CD14-positive monocyte (primary cell): Measurements from ENCODE around the gene HSPA4. TPM values are rescaled to one million over a fixed set of nuclear protein-coding genes. Genes with fewer than 3 reads are reported as not detected.
"Not testable (repeated sequence)": the region's sequence is repeated elsewhere in the genome, so short reads cannot be mapped to it uniquely, and the experiment has no call there.

Experiments
- DNase-seq, 3 donors: peaks; one replicate each; pipeline ENCODE4 v3.0.0-alpha.2; 2011 to 2022
- H2AFZ ChIP-seq: 2 replicates; pipeline ENCODE4 v1.6.0; 2012; ENCODE audit warnings: mild to moderate bottlenecking, low read depth, low read length, inconsistent platforms; ENCODE audit not compliant: insufficient read depth, poor library complexity, severe bottlenecking
- H3K27ac ChIP-seq, 2 donors: 1 replicate in 1 of 2; 2 replicates in 1 of 2; pipeline ENCODE4 v1.5.1; 2012 to 2013; ENCODE audit warnings: low read length in 2 of 2, control low read depth in 1 of 2, inconsistent platforms in 1 of 2, low read depth in 1 of 2, mild to moderate bottlenecking in 1 of 2
- H3K27me3 ChIP-seq, 2 donors: one replicate each; pipeline versions ENCODE4 v1.6.0 to v1.6.1; 2011 to 2013; ENCODE audit warnings: low read length in 2 of 2; ENCODE audit not compliant: control insufficient read depth in 2 of 2, insufficient read depth in 2 of 2
- H3K36me3 ChIP-seq, 2 donors: replicated peaks in 1 of 2; 1 replicate in 1 of 2; 2 replicates in 1 of 2; pipeline versions ENCODE4 v1.5.1 to v1.6.1; 2012 to 2013; ENCODE audit warnings: low read length in 2 of 2, control low read depth in 1 of 2, inconsistent platforms in 1 of 2, mild to moderate bottlenecking in 1 of 2; ENCODE audit not compliant: insufficient read depth in 2 of 2, control insufficient read depth in 1 of 2
- H3K4me1 ChIP-seq, 2 donors: 1 replicate in 1 of 2; 2 replicates in 1 of 2; pipeline versions ENCODE4 v1.5.1 to v1.6.1; 2012 to 2013; ENCODE audit warnings: low read length in 2 of 2, control low read depth in 1 of 2, inconsistent platforms in 1 of 2, mild to moderate bottlenecking in 1 of 2, moderate library complexity in 1 of 2; ENCODE audit not compliant: insufficient read depth in 2 of 2, control insufficient read depth in 1 of 2
- H3K4me2 ChIP-seq: replicated peaks from 2 replicates; pipeline ENCODE3; 2012; ENCODE audit warnings: low read length, moderate library complexity, mild to moderate bottlenecking; ENCODE audit not compliant: poor library complexity, severe bottlenecking; ENCODE audit errors: extremely low read depth
- H3K4me3 ChIP-seq, 3 experiments: fragments of 200-600 bp in 1 of 3; sonication (generic) in 1 of 3; replicated peaks in 1 of 3; 1 replicate in 2 of 3; 2 replicates in 1 of 3; pipeline ENCODE4 v1.5.1; 2011 to 2013; ENCODE audit warnings: low read length in 3 of 3, mild to moderate bottlenecking in 3 of 3, control low read depth in 2 of 3, low read depth in 2 of 3, inconsistent platforms in 1 of 3, moderate library complexity in 1 of 3
- H3K79me2 ChIP-seq: 2 replicates; pipeline ENCODE4 v1.6.0; 2012; ENCODE audit warnings: mild to moderate bottlenecking, control low read depth, inconsistent platforms, low read length, moderate library complexity; ENCODE audit not compliant: insufficient read depth
- H3K9ac ChIP-seq: 2 replicates; pipeline ENCODE4 v1.6.0; 2017; ENCODE audit warnings: low read length, mild to moderate bottlenecking; ENCODE audit not compliant: insufficient read depth, poor library complexity, severe bottlenecking
- H3K9me3 ChIP-seq, 2 donors: replicated peaks in 1 of 2; 1 replicate in 1 of 2; 2 replicates in 1 of 2; pipeline versions ENCODE4 v1.5.1 to v1.6.1; 2012 to 2013; ENCODE audit warnings: low read length in 2 of 2, control low read depth in 1 of 2; ENCODE audit not compliant: control insufficient read depth in 1 of 2, insufficient read depth in 1 of 2
- H4K20me1 ChIP-seq: 2 replicates; pipeline ENCODE4 v1.6.0; 2012; ENCODE audit warnings: mild to moderate bottlenecking, low read length, control low read depth, moderate library complexity; ENCODE audit not compliant: insufficient read depth
- H3K27ac Mint-ChIP-seq, 7 donors: one replicate each; pipeline ENCODE4 v1.8.0; 2020; ENCODE audit warnings: mild to moderate bottlenecking in 7 of 7, mixed read lengths in 7 of 7, moderate library complexity in 6 of 7, inconsistent platforms in 2 of 7
- H3K27me3 Mint-ChIP-seq, 3 donors: one replicate each; pipeline ENCODE4 v1.8.0; 2021 to 2022; ENCODE audit warnings: low read depth in 3 of 3, mild to moderate bottlenecking in 3 of 3, mixed read lengths in 3 of 3, moderate library complexity in 3 of 3, inconsistent platforms in 1 of 3
- H3K36me3 Mint-ChIP-seq, 2 donors: one replicate each; pipeline ENCODE4 v1.8.0; 2020; ENCODE audit warnings: mixed read lengths in 2 of 2, inconsistent platforms in 1 of 2, mild to moderate bottlenecking in 1 of 2
- H3K4me1 Mint-ChIP-seq: one replicate; pipeline ENCODE4 v1.8.0; 2020; ENCODE audit warnings: mild to moderate bottlenecking, mixed read lengths
- H3K4me3 Mint-ChIP-seq, 2 donors: one replicate each; pipeline ENCODE4 v1.8.0; 2020; ENCODE audit warnings: mild to moderate bottlenecking in 2 of 2, mixed read lengths in 2 of 2, moderate library complexity in 1 of 2
- H3K9me3 Mint-ChIP-seq, 7 donors: one replicate each; pipeline ENCODE4 v1.8.0; 2020 to 2022; ENCODE audit warnings: mixed read lengths in 7 of 7, mild to moderate bottlenecking in 6 of 7, moderate library complexity in 6 of 7, inconsistent platforms in 2 of 7
- WGBS: methylation state at CpG from one replicate; pipeline ENCODE4 v1.1.5; 2013; ENCODE audit warnings: missing lambda C conversion rate; ENCODE audit not compliant: insufficient coverage; 5-methylcytosine and 5-hydroxymethylcytosine counted together
- intact Hi-C, 2 donors: fragments of 100-400 bp; cut with micrococcal nuclease; formaldehyde crosslinking; loops; one replicate each; pipeline versions ENCODE4 v1.15.0 to v1.15.1; 2023
- polyA plus RNA-seq, 3 donors: library from polyadenylated mRNA; depleted of rRNA in 1 of 3; unstranded in 2 of 3; stranded (reverse) in 1 of 3; fragments of 300-500 nt in 2 of 3; fragments of >200 nt in 1 of 3; fragmentation: Illumina TruSeq in 2 of 3; gene quantifications; 1 replicate in 2 of 3; 2 replicates in 1 of 3; pipeline ENCODE4 v1.2.3, GENCODE V29; 2012 to 2021
- TF ChIP-seq, protein P1 (sequence below): fragments of 200-600 bp; IDR thresholded peaks from one replicate; pipeline ENCODE4 v1.8.0; 2022; ENCODE audit warnings: antibody characterized with exemption, mild to moderate bottlenecking

Gene HSPA4
- polyA plus RNA-seq, 3 donors: 15.7 to 52.0 (median 27.7) TPM

DNA sequence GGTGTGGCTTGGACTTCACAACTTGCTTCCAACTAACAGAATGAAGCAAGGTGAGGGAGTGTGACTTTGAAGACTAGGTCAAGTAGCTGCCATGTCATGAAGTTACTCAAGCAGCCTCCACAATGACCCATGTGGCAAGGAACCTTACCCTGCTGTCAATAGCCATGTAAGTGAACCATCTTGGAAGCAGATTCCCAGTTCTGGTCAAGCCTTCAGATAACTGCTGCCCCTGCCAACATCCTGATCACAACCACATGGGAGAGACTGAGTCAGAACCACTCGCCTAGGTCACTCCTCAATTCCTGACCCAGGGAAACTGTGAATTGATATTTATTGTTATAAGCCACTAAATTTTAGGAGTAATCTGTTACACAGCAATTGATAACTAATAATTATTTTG is 36.3 kb upstream of the HSPA4 start:
- Histone ChIP-seq H2AFZ (no peak overlapping the region), H3K9me3 (no peaks in the 10 kb centered on the region), H3K9ac (no peak overlapping the region), H3K79me2 (peaks cover 45% of the 10 kb centered on the region), H3K4me2 (no peak overlapping the region), H3K27me3 (no peaks in the 10 kb centered on the region), H3K36me3 (peaks cover 30 to 54% of the 10 kb centered on the region in 2 donors), H4K20me1 (peaks cover 37% of the 10 kb centered on the region), H3K4me3 (no peak overlapping the region), H3K27ac (no peak overlapping the region), H3K4me1 (no peaks in the 10 kb centered on the region)
- H3K27me3 Mint-ChIP-seq: no peaks in the 10 kb centered on the region
- H3K4me3 Mint-ChIP-seq: no peak overlapping the region
- intact Hi-C loops: no loop called here
- peaks cover 0 to 3% (median 0%) of the 10 kb centered on the region in 7 donors for H3K9me3 Mint-ChIP-seq
- TF ChIP-seq, protein P1, sequence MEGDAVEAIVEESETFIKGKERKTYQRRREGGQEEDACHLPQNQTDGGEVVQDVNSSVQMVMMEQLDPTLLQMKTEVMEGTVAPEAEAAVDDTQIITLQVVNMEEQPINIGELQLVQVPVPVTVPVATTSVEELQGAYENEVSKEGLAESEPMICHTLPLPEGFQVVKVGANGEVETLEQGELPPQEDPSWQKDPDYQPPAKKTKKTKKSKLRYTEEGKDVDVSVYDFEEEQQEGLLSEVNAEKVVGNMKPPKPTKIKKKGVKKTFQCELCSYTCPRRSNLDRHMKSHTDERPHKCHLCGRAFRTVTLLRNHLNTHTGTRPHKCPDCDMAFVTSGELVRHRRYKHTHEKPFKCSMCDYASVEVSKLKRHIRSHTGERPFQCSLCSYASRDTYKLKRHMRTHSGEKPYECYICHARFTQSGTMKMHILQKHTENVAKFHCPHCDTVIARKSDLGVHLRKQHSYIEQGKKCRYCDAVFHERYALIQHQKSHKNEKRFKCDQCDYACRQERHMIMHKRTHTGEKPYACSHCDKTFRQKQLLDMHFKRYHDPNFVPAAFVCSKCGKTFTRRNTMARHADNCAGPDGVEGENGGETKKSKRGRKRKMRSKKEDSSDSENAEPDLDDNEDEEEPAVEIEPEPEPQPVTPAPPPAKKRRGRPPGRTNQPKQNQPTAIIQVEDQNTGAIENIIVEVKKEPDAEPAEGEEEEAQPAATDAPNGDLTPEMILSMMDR: no peak
- peaks cover 31 to 58% of the 10 kb centered on the region in 2 donors for H3K36me3 Mint-ChIP-seq
- peak overlapping the region in 3 of 7 donors; percentile 11 to 60 (median 30) for H3K27ac Mint-ChIP-seq
- no peaks in the 10 kb centered on the region for H3K4me1 Mint-ChIP-seq
- DNase-seq: no peak
- WGBS: no CpG with 5 or more reads among the region's 1 CpG

DNA sequence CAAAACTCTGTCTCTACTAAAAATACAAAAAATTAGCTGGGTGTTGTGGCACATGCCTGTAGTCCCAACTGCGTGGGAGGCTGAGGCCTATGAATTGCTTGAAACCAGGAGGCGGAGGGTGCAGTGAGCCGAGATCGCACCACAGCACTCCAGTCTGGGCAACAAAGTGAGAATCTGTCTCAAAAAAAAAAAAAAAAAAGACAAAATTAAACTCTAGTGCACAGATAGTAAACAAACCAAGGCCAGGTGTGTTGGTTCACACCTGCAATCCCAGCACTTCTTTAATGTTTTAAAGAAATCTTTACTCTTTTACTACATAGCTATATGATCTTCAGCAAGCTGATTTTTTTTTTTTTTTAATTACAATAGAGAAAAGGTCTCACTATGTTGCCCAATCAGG is 33.8 kb upstream of the HSPA4 start:
- TF ChIP-seq, protein P1: no peak
- H3K79me2 ChIP-seq: peaks cover 60% of the 10 kb centered on the region
- intact Hi-C loops: no loop called here
- Mint-ChIP-seq H3K9me3 (peaks cover 0 to 3% (median 0%) of the 10 kb centered on the region in 7 donors), H3K36me3 (peaks cover 43 to 61% of the 10 kb centered on the region in 2 donors), H3K27ac (no peak overlapping the region), H3K27me3 (no peaks in the 10 kb centered on the region), H3K4me1 (no peaks in the 10 kb centered on the region), H3K4me3 (no peak overlapping the region)
- no peak overlapping the region for H2AFZ ChIP-seq
- H3K4me3 ChIP-seq: no peak overlapping the region
- H3K4me1 ChIP-seq: no peaks in the 10 kb centered on the region
- no peak overlapping the region for H3K9ac ChIP-seq
- peaks cover 37% of the 10 kb centered on the region for H4K20me1 ChIP-seq
- H3K27ac ChIP-seq: no peak overlapping the region
- H3K9me3 ChIP-seq: no peaks in the 10 kb centered on the region
- H3K27me3 ChIP-seq: no peaks in the 10 kb centered on the region
- H3K36me3 ChIP-seq: peaks cover 39 to 60% of the 10 kb centered on the region in 2 donors
- no peak for DNase-seq
- H3K4me2 ChIP-seq: no peak overlapping the region
- WGBS: 100% methylated on average over 3 of the region's 4 CpGs

DNA sequence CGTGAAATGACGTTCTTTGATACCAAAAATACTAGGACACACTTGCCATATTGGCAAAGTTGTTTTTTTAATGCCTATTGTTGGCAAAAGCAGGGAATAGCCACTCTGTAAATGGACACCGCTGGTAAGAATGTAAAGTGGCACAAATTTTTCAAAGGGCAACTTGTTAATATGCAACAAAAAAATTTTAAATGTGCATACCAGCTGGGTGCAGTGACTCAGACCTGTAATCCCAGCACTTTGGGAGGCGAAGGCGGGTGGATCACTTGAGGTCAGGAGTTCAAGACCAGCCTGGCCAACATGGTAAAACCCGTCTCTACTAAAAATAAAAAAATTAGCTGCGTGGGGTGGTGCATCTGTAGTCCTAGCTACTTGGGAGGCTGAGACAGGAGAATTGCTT is 32.3 kb upstream of the HSPA4 start:
- H3K4me1 ChIP-seq, intact Hi-C loops, H3K4me3 ChIP-seq, H3K4me2 ChIP-seq, H3K9me3 Mint-ChIP-seq, H3K9ac ChIP-seq, DNase-seq, H3K4me3 Mint-ChIP-seq, H3K9me3 ChIP-seq, H2AFZ ChIP-seq, H3K27ac ChIP-seq, H3K4me1 Mint-ChIP-seq, H3K27me3 ChIP-seq, H3K27me3 Mint-ChIP-seq: not testable (repeated sequence)
- Histone ChIP-seq H3K36me3 (peaks cover 39 to 63% of the 10 kb centered on the region in 2 donors), H3K79me2 (peaks cover 75% of the 10 kb centered on the region), H4K20me1 (peaks cover 35% of the 10 kb centered on the region)
- Mint-ChIP-seq H3K36me3 (peaks cover 46 to 56% of the 10 kb centered on the region in 2 donors), H3K27ac (peak overlapping the region in 1 of 7 donors; percentile 58)
- 100% methylated on average over 2 of the region's 7 CpGs for WGBS
